Islet of Langerhans (tissue), 1 donor: ENCODE data around the gene RAB1B.
"Not testable (repeated sequence)": the region's sequence is repeated elsewhere in the genome, so short reads cannot be mapped to it uniquely, and the experiment has no call there.

Source experiments
- FAIRE-seq: peaks from one replicate; lab custom pipeline; 2011; peaks lifted over from hg19 to GRCh38; lab: Jason Lieb, UNC

Gene RAB1B

GRCh38 chr11:66267379-66268243, 828 bp upstream of the RAB1B start:
- no peak for FAIRE-seq

GRCh38 chr11:66268952-66269905, 790 bp downstream of the RAB1B start:
- no peak for FAIRE-seq

GRCh38 chr11:66271816-66272215, 3.4 kb downstream of the RAB1B start:
- FAIRE-seq = no peak

GRCh38 chr11:66272596-66272995, 4.2 kb downstream of the RAB1B start:
- no peak for FAIRE-seq

GRCh38 chr11:66274219-66274618, 5.8 kb downstream of the RAB1B start:
- no peak for FAIRE-seq

- no peak for FAIRE-seq
These were observed 7.0 kb downstream of the RAB1B start for GRCh38 chr11:66275396-66275795.

GRCh38 chr11:66275984-66276612, 7.7 kb downstream of the RAB1B start:
- FAIRE-seq = no peak

- FAIRE-seq = not testable (repeated sequence)
These were observed 8.2 kb downstream of the RAB1B start for GRCh38 chr11:66276619-66277018.

GRCh38 chr11:66277064-66277463, 8.6 kb downstream of the RAB1B start:
- FAIRE-seq = not testable (repeated sequence)

- no peak for FAIRE-seq
These were observed 9.3 kb downstream of the RAB1B start, which contains the start of gene CNIH2 for GRCh38 chr11:66277471-66278362. Gene CNIH2, plus strand, starts transcription at chr11:66278175. Its CDS starts 282 bp downstream, at chr11:66278457.

- FAIRE-seq = no peak
These were observed 10.1 kb downstream of the RAB1B start for GRCh38 chr11:66278363-66279091.

GRCh38 chr11:66279092-66279734, 10.8 kb downstream of the RAB1B start:
- FAIRE-seq = no peak

GRCh38 chr11:66280428-66280827, 12.0 kb downstream of the RAB1B start:
- FAIRE-seq = no peak

GRCh38 chr11:66281001-66281400, 12.6 kb downstream of the RAB1B start:
- FAIRE-seq = no peak

- FAIRE-seq = no peak
These were observed 13.5 kb downstream of the RAB1B start for GRCh38 chr11:66281776-66282467.

GRCh38 chr11:66282468-66283455, 14.3 kb downstream of the RAB1B start:
- no peak for FAIRE-seq

- FAIRE-seq = no peak
These were observed 15.1 kb downstream of the RAB1B start for GRCh38 chr11:66283461-66284105.
